Spleen (tissue), 7 donors: ENCODE data around the gene ACOD1.

Source experiments
- POLR2A ChIP-seq, 3 donors: fragments of 450-650 bp; IDR thresholded peaks; one replicate each; pipeline ENCODE4 v1.5.1; 2017; ENCODE audit warnings: antibody characterized with exemption in 3 of 3, mild to moderate bottlenecking in 1 of 3
- TF ChIP-seq, protein P1 (sequence below), 11 experiments: fragments of 200-600 bp in 7 of 11; fragments of 450-650 bp in 4 of 11; sonication (generic) in 4 of 11; IDR thresholded peaks in 8 of 11; conservative IDR thresholded peaks in 3 of 11; 1 replicate in 7 of 11; 2 replicates in 4 of 11; pipeline versions ENCODE4 v1.4.0 to v1.8.0; 2016 to 2021; ENCODE audit warnings: antibody characterized with exemption in 11 of 11, inconsistent platforms in 4 of 11, mild to moderate bottlenecking in 1 of 11
- donor health status: DM: no; HTN: no; CAD: no; lungs with moderate emphysema.
- donor health status: DM: no; HTN: no; CAD: no.
- donor health status: DM: no; HTN: no; CAD: no.

DNA sequence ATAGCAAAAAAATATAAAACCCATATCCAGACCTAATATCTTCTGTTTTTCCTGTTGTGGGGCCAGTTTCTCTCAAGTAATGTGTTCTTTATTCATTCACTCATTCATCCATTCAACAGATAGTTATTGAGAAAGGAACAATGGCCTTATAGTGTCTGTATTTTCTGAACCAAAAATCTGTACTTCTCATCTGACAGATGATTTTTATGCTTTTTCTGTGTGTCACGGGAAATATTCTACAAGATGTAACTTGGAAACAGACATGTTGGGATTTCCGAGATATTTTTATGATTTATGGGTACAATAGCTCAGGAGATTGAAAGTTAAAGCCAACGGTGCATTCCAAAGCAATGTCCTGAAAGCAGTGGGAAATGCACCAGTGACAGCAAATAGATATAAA is 5.7 kb downstream of the ACOD1 start:
- TF ChIP-seq, protein P1, sequence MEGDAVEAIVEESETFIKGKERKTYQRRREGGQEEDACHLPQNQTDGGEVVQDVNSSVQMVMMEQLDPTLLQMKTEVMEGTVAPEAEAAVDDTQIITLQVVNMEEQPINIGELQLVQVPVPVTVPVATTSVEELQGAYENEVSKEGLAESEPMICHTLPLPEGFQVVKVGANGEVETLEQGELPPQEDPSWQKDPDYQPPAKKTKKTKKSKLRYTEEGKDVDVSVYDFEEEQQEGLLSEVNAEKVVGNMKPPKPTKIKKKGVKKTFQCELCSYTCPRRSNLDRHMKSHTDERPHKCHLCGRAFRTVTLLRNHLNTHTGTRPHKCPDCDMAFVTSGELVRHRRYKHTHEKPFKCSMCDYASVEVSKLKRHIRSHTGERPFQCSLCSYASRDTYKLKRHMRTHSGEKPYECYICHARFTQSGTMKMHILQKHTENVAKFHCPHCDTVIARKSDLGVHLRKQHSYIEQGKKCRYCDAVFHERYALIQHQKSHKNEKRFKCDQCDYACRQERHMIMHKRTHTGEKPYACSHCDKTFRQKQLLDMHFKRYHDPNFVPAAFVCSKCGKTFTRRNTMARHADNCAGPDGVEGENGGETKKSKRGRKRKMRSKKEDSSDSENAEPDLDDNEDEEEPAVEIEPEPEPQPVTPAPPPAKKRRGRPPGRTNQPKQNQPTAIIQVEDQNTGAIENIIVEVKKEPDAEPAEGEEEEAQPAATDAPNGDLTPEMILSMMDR (IDR thresholded peaks at IDR 0.05 in 8 of 11, conservative IDR thresholded peaks at IDR 0.05 in 3 of 11), result no peak
- no peak for TF ChIP-seq POLR2A (IDR thresholded peaks at IDR 0.05)
